ENCODE results near the gene SLBP.

Gene SLBP

DNA sequence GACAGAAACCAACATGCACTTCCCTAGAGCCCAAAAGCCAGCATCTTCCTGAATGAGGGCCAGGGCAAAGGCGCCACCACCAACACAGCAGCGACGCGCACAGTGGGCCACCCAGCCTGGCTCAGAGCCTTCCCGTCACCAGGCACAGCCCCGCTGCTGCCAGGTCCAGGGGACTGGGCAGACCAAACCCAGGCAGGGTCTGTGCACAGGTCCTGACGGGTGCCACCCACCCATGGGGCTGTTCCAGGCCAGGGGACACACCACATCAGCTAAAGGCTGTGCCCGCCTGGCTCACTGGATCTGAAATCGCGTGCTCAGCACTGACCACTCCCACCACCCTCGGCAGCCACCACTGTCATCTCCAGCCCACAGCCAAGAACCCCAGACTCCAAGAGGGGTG, 41.8 kb downstream of the SLBP start:
- Histone ChIP-seq H3K27me3 (ENCODE audit: insufficient read depth, low read length) (no peaks in the 10 kb centered on the region), H3K4me1 (ENCODE audit: control insufficient read depth, insufficient read depth, low read length, unreplicated experiment) (no peaks in the 10 kb centered on the region), H3K27ac (ENCODE audit: low read depth, low read length) (no peak overlapping the region), H3K79me2 (ENCODE audit: control insufficient read depth, insufficient read depth, low read length, unreplicated experiment) (no peaks in the 10 kb centered on the region), H3K4me3 (ENCODE audit: low read depth, low read length) (no peak overlapping the region), H3K36me3 (ENCODE audit: insufficient read depth, low read length) (no peaks in the 10 kb centered on the region), H2AFZ (ENCODE audit: low read length, unreplicated experiment) (no peak overlapping the region)

GRCh38 chr4:1669850-1670249, 42.3 kb downstream of the SLBP start:
- Histone ChIP-seq H3K4me3 (ENCODE audit: low read depth, low read length) (no peak overlapping the region), H3K79me2 (ENCODE audit: control insufficient read depth, insufficient read depth, low read length, unreplicated experiment) (no peaks in the 10 kb centered on the region), H3K27ac (ENCODE audit: low read depth, low read length) (no peak overlapping the region), H3K36me3 (ENCODE audit: insufficient read depth, low read length) (no peaks in the 10 kb centered on the region), H3K4me1 (ENCODE audit: control insufficient read depth, insufficient read depth, low read length, unreplicated experiment) (no peaks in the 10 kb centered on the region), H2AFZ (ENCODE audit: low read length, unreplicated experiment) (no peak overlapping the region), H3K27me3 (ENCODE audit: insufficient read depth, low read length) (no peaks in the 10 kb centered on the region)

DNA sequence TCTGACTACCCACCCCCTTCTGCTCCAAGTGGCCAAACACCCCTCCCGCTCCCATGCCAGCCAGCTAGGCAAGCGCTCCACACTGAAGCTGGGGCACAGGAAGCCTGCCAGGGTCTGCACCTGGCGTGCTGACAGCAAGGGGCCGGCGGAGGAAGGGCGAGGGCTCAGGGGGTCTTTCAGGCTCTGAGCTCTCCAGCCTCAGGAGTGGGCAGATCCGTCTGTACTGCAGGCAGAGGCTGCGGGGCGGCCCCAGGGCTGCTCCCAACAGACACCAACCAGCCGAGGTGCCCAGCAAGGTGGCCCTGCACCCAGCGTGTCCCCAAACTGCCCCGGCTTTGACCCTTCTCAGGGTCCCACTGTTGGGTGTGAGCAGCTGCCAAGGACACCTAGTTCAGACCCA, 42.8 kb downstream of the SLBP start:
- H3K27ac ChIP-seq (ENCODE audit: low read depth, low read length), result no peak overlapping the region

DNA sequence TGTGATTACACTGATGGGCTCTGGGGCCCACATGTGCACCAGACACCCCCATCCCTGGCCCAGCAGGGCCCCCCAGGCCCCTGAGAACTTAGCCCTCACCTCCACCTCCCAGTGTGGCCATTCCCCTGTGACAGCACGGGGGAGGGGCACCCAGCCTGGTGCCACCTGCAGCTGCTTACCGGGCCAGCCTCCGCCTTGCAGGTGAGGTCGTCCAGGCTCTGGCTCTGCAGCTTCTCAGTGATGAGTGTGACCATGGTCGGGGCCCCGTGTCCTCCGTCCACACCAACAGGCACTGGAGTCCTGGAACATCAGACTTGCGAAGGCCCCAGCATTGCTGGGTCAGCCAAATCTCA, 43.7 kb downstream of the SLBP start:
- H2AFZ ChIP-seq (ENCODE audit: low read length, unreplicated experiment), result no peak overlapping the region
- no peaks in the 10 kb centered on the region for H3K36me3 ChIP-seq (ENCODE audit: insufficient read depth, low read length)
- H3K27me3 ChIP-seq (ENCODE audit: insufficient read depth, low read length), result no peaks in the 10 kb centered on the region
- no peak overlapping the region for H3K4me3 ChIP-seq (ENCODE audit: low read depth, low read length)
- H3K27ac ChIP-seq (ENCODE audit: low read depth, low read length), result no peak overlapping the region
- no peaks in the 10 kb centered on the region for H3K4me1 ChIP-seq (ENCODE audit: control insufficient read depth, insufficient read depth, low read length, unreplicated experiment)
- H3K79me2 ChIP-seq (ENCODE audit: control insufficient read depth, insufficient read depth, low read length, unreplicated experiment), result no peaks in the 10 kb centered on the region

More for the DNA sequence above, 42.8 kb downstream of the SLBP start:
- Histone ChIP-seq H2AFZ (ENCODE audit: low read length, unreplicated experiment) (no peak overlapping the region), H3K79me2 (ENCODE audit: control insufficient read depth, insufficient read depth, low read length, unreplicated experiment) (no peaks in the 10 kb centered on the region), H3K4me3 (ENCODE audit: low read depth, low read length) (no peak overlapping the region), H3K4me1 (ENCODE audit: control insufficient read depth, insufficient read depth, low read length, unreplicated experiment) (no peaks in the 10 kb centered on the region), H3K27me3 (ENCODE audit: insufficient read depth, low read length) (no peaks in the 10 kb centered on the region), H3K36me3 (ENCODE audit: insufficient read depth, low read length) (no peaks in the 10 kb centered on the region)

- Histone ChIP-seq H2AFZ (ENCODE audit: low read length, unreplicated experiment) (no peak overlapping the region), H3K4me1 (ENCODE audit: control insufficient read depth, insufficient read depth, low read length, unreplicated experiment) (no peaks in the 10 kb centered on the region)
Observed at GRCh38 chr4:1667273-1667672, 44.8 kb downstream of the SLBP start.

GRCh38 chr4:1666391-1666790, 45.7 kb downstream of the SLBP start:
- Histone ChIP-seq H3K27ac (ENCODE audit: low read depth, low read length) (no peak overlapping the region), H2AFZ (ENCODE audit: low read length, unreplicated experiment) (no peak overlapping the region), H3K4me1 (ENCODE audit: control insufficient read depth, insufficient read depth, low read length, unreplicated experiment) (no peaks in the 10 kb centered on the region), H3K27me3 (ENCODE audit: insufficient read depth, low read length) (no peaks in the 10 kb centered on the region), H3K36me3 (ENCODE audit: insufficient read depth, low read length) (no peaks in the 10 kb centered on the region), H3K4me3 (ENCODE audit: low read depth, low read length) (no peak overlapping the region), H3K79me2 (ENCODE audit: control insufficient read depth, insufficient read depth, low read length, unreplicated experiment) (no peaks in the 10 kb centered on the region)

More at GRCh38 chr4:1667273-1667672, 44.8 kb downstream of the SLBP start:
- Histone ChIP-seq H3K36me3 (ENCODE audit: insufficient read depth, low read length) (no peaks in the 10 kb centered on the region), H3K4me3 (ENCODE audit: low read depth, low read length) (no peak overlapping the region), H3K79me2 (ENCODE audit: control insufficient read depth, insufficient read depth, low read length, unreplicated experiment) (no peaks in the 10 kb centered on the region), H3K27me3 (ENCODE audit: insufficient read depth, low read length) (no peaks in the 10 kb centered on the region), H3K27ac (ENCODE audit: low read depth, low read length) (no peak overlapping the region)

DNA sequence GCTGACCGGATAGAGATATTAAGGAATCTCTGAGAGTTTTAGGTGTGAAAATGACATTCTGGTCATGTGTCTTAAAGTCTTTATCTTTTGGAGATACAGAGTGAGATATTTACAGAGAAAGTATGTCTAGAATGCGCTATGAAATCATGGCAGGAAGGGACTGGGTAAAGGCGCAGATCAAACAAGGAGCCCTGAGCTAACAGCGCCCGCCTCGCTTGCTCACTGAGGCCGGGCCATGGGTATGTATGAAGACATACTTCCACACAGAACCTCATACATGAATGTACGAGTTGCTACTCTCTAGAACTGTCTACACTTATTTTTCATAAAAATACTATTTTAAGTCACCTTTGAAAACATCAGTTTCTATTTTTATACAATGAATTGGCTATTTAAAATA, 48.0 kb downstream of the SLBP start:
- no peak overlapping the region for H3K27ac ChIP-seq (ENCODE audit: low read depth, low read length)
- H3K79me2 ChIP-seq (ENCODE audit: control insufficient read depth, insufficient read depth, low read length, unreplicated experiment), result no peaks in the 10 kb centered on the region

DNA sequence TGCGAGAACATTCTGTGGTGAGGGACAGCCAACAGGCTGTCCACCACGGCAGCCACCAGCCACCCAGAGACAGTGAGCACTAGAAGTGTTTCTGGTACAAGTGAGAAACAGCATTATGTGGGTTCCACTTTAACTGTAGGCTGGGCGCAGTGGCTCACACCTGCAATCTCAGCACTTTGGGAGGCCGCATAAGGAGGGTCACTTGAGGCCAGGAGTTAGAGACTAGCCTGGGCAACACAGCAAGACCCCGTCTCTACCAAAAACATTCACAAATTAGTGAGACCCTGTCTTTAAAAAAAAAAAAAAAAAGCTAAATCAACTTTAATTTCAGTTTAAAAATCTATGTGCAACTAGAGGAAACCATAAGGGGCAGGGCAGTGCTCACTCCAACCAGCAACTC, 48.6 kb downstream of the SLBP start:
- Histone ChIP-seq H3K4me1 (ENCODE audit: control insufficient read depth, insufficient read depth, low read length, unreplicated experiment) (no peaks in the 10 kb centered on the region), H3K36me3 (ENCODE audit: insufficient read depth, low read length) (no peaks in the 10 kb centered on the region), H3K27me3 (ENCODE audit: insufficient read depth, low read length) (no peaks in the 10 kb centered on the region), H2AFZ (ENCODE audit: low read length, unreplicated experiment) (no peak overlapping the region), H3K27ac (ENCODE audit: low read depth, low read length) (no peak overlapping the region), H3K4me3 (ENCODE audit: low read depth, low read length) (no peak overlapping the region), H3K79me2 (ENCODE audit: control insufficient read depth, insufficient read depth, low read length, unreplicated experiment) (no peaks in the 10 kb centered on the region)

More for the DNA sequence above, 48.0 kb downstream of the SLBP start:
- Histone ChIP-seq H2AFZ (ENCODE audit: low read length, unreplicated experiment) (no peak overlapping the region), H3K27me3 (ENCODE audit: insufficient read depth, low read length) (no peaks in the 10 kb centered on the region), H3K4me3 (ENCODE audit: low read depth, low read length) (no peak overlapping the region), H3K36me3 (ENCODE audit: insufficient read depth, low read length) (no peaks in the 10 kb centered on the region), H3K4me1 (ENCODE audit: control insufficient read depth, insufficient read depth, low read length, unreplicated experiment) (no peaks in the 10 kb centered on the region)

- no peaks in the 10 kb centered on the region for H3K4me1 ChIP-seq (ENCODE audit: control insufficient read depth, insufficient read depth, low read length, unreplicated experiment)
Observed at GRCh38 chr4:1661695-1662094, 50.4 kb downstream of the SLBP start.

DNA sequence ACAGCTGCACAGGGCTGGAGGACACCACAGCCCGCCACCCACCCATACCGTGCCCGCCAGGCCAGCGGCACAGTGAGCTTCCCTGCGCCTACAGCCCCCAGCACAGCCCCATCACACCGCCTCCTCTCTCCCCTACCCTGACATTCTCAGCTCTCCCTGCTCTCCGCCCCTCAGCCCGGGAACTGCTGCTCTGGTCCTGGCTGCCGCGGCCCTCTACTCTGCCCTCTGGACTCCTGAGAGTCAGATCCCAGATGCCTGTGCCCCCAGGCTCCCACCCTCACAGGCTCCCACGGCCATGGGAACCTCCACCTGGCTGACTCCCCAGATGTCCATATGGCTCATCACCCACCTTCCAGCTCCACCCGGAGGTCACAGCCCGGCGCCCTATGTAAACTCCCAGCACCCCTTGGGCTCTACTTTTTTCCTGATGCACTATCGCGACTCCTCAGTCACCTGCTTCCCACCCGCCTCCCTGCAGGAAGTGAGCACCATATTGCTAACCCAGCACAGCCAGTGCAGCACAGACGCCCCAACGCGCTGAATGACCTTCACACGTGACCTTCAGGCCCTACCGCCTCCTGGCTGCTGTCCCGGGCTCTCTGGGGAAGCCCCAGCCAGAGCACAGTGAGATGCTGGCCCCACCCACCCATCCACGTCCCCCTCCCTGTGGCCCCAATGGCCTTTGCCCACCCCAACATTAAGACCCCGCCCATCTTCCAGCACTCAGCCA, 51.0 kb downstream of the SLBP start:
- Histone ChIP-seq H3K27ac (ENCODE audit: low read depth, low read length) (no peak overlapping the region), H3K4me3 (ENCODE audit: low read depth, low read length) (no peak overlapping the region), H3K36me3 (ENCODE audit: insufficient read depth, low read length) (no peaks in the 10 kb centered on the region), H3K27me3 (ENCODE audit: insufficient read depth, low read length) (no peaks in the 10 kb centered on the region), H2AFZ (ENCODE audit: low read length, unreplicated experiment) (no peak overlapping the region), H3K4me1 (ENCODE audit: control insufficient read depth, insufficient read depth, low read length, unreplicated experiment) (no peaks in the 10 kb centered on the region), H3K79me2 (ENCODE audit: control insufficient read depth, insufficient read depth, low read length, unreplicated experiment) (no peaks in the 10 kb centered on the region)

More at GRCh38 chr4:1661695-1662094, 50.4 kb downstream of the SLBP start:
- Histone ChIP-seq H3K36me3 (ENCODE audit: insufficient read depth, low read length) (no peaks in the 10 kb centered on the region), H3K27me3 (ENCODE audit: insufficient read depth, low read length) (no peaks in the 10 kb centered on the region), H3K4me3 (ENCODE audit: low read depth, low read length) (no peak overlapping the region), H3K79me2 (ENCODE audit: control insufficient read depth, insufficient read depth, low read length, unreplicated experiment) (no peaks in the 10 kb centered on the region), H3K27ac (ENCODE audit: low read depth, low read length) (no peak overlapping the region), H2AFZ (ENCODE audit: low read length, unreplicated experiment) (no peak overlapping the region)
